Ascending aorta (tissue), 2 donors: ENCODE measurements around the gene SH2D3C. TPM values are rescaled to one million over a fixed set of nuclear protein-coding genes. Genes with fewer than 3 reads are reported as not detected.

Experiments
- DNase-seq, 2 donors: peaks; one replicate each; pipeline ENCODE4 v3.0.0-alpha.2; 2019; ENCODE audit warnings: low spot score in 2 of 2
- H3K27ac ChIP-seq, 2 donors: fragments of 200-600 bp; sonication (generic); one replicate each; pipeline ENCODE4 v1.5.1; 2016 to 2017; ENCODE audit warnings: mild to moderate bottlenecking in 1 of 2
- H3K27me3 ChIP-seq: fragments of 200-600 bp; sonication (generic); one replicate; pipeline ENCODE4 v1.5.1; 2017
- H3K36me3 ChIP-seq, 2 donors: fragments of 200-600 bp; sonication (generic); one replicate each; pipeline ENCODE4 v1.5.1; 2016
- H3K4me1 ChIP-seq, 2 donors: fragments of 200-600 bp; sonication (generic); one replicate each; pipeline ENCODE4 v1.5.1; 2016 to 2017; ENCODE audit warnings: mild to moderate bottlenecking in 1 of 2
- H3K4me3 ChIP-seq, 2 donors: fragments of 200-600 bp; sonication (generic); one replicate each; pipeline ENCODE4 v1.5.1; 2016 to 2017; ENCODE audit warnings: mild to moderate bottlenecking in 1 of 2
- H3K9me3 ChIP-seq, 2 donors: fragments of 200-600 bp; sonication (generic); one replicate each; pipeline ENCODE4 v1.5.1; 2016
- CTCF ChIP-seq, 3 experiments: fragments of 200-600 bp in 2 of 3; fragments of 450-650 bp in 1 of 3; sonication (generic) in 2 of 3; IDR thresholded peaks; one replicate each; pipeline ENCODE4 v1.5.1; 2016 to 2019; ENCODE audit warnings: antibody characterized with exemption in 3 of 3, mild to moderate bottlenecking in 1 of 3, moderate library complexity in 1 of 3
- intact Hi-C: fragments of 100-400 bp; cut with DNase I; formaldehyde crosslinking; loops from one replicate; pipeline ENCODE4 v1.15.1; 2023
- total RNA-seq: library from RNA; depleted of rRNA; stranded (reverse); fragments of >200 nt; gene quantifications from one replicate; pipeline ENCODE4 v1.1.0, GENCODE V29; 2016

The SH2D3C gene
- total RNA-seq, 1 donor from 2014 or later: 49.5 TPM

- no peaks in the 10 kb centered on the region for H3K27me3 ChIP-seq
- H3K4me3 ChIP-seq: no peak overlapping the region
- peaks cover 0 to under 1% of the 10 kb centered on the region in 2 donors for H3K4me1 ChIP-seq
- DNase-seq: no peak
- H3K27ac ChIP-seq: no peak overlapping the region
- no peak for TF ChIP-seq CTCF (IDR thresholded peaks at IDR 0.05)
- H3K9me3 ChIP-seq: no peaks in the 10 kb centered on the region
- intact Hi-C loops: no loop called here
- no peaks in the 10 kb centered on the region for H3K36me3 ChIP-seq
These were observed 69.4 kb downstream of the SH2D3C start for GRCh38 chr9:127708952-127709587.

GRCh38 chr9:127707766-127708165 lies 70.7 kb downstream of the SH2D3C start:
- H3K36me3 ChIP-seq: no peaks in the 10 kb centered on the region
- no peak overlapping the region for H3K27ac ChIP-seq
- no peak for TF ChIP-seq CTCF (IDR thresholded peaks at IDR 0.05)
- no peaks in the 10 kb centered on the region for H3K9me3 ChIP-seq
- H3K4me1 ChIP-seq: no peaks in the 10 kb centered on the region
- no peaks in the 10 kb centered on the region for H3K27me3 ChIP-seq
- H3K4me3 ChIP-seq: no peak overlapping the region
- no peak for DNase-seq
- intact Hi-C loops: no loop called here

GRCh38 chr9:127706836-127707241 lies 71.6 kb downstream of the SH2D3C start, which contains the start of gene CFAP157:
CFAP157 (plus strand) TSS chr9:127706988; CDS start chr9:127707032, 44 bp downstream.
- intact Hi-C loops: no loop called here
- DNase-seq: no peak
- no peak within 1 kb of the TSS for H3K4me3 ChIP-seq
- H3K4me1 ChIP-seq: no peaks in the 10 kb centered on the region
- no peaks in the 10 kb centered on the region for H3K27me3 ChIP-seq
- no peak for TF ChIP-seq CTCF (IDR thresholded peaks at IDR 0.05)
- H3K36me3 ChIP-seq: no peaks in the 10 kb centered on the region
- H3K27ac ChIP-seq: no peak within 1 kb of the TSS
- H3K9me3 ChIP-seq: no peaks in the 10 kb centered on the region

GRCh38 chr9:127705577-127706379 lies 72.7 kb downstream of the SH2D3C start:
- Histone ChIP-seq H3K4me3 (no peak overlapping the region), H3K9me3 (no peaks in the 10 kb centered on the region), H3K36me3 (no peaks in the 10 kb centered on the region), H3K27ac (no peak overlapping the region), H3K4me1 (no peaks in the 10 kb centered on the region), H3K27me3 (no peaks in the 10 kb centered on the region)
- no peak for TF ChIP-seq CTCF (IDR thresholded peaks at IDR 0.05)
- no peak for DNase-seq
- intact Hi-C loops: no loop called here

- H3K27ac ChIP-seq: no peak overlapping the region
- DNase-seq: no peak
- no peak for TF ChIP-seq CTCF (IDR thresholded peaks at IDR 0.05)
- no peaks in the 10 kb centered on the region for H3K4me1 ChIP-seq
- no peaks in the 10 kb centered on the region for H3K36me3 ChIP-seq
- no peak overlapping the region for H3K4me3 ChIP-seq
- intact Hi-C loops: no loop called here
- no peaks in the 10 kb centered on the region for H3K27me3 ChIP-seq
- no peaks in the 10 kb centered on the region for H3K9me3 ChIP-seq
These were observed 75.0 kb downstream of the SH2D3C start for GRCh38 chr9:127703289-127703946.
